Left ventricle myocardium inferior (tissue), 1 donor: Measurements from ENCODE around the gene SLC30A1. TPM values are rescaled to one million over a fixed set of nuclear protein-coding genes. Genes with fewer than 3 reads are reported as not detected.

Experiments
- DNase-seq: peaks from one replicate; pipeline ENCODE4 v3.0.0-alpha.2; 2020
- H3K27ac ChIP-seq: fragments of 200-600 bp; replicated peaks from 2 replicates; pipeline ENCODE4 v1.8.0; 2021
- H3K27me3 ChIP-seq: fragments of 200-600 bp; 2 replicates; pipeline ENCODE4 v1.8.0; 2021; ENCODE audit warnings: low read depth
- H3K36me3 ChIP-seq: fragments of 200-600 bp; 2 replicates; pipeline ENCODE4 v1.8.0; 2021
- H3K4me1 ChIP-seq: fragments of 200-600 bp; 2 replicates; pipeline ENCODE4 v1.8.0; 2021
- H3K4me3 ChIP-seq: fragments of 200-600 bp; 2 replicates; pipeline ENCODE4 v1.8.0; 2021; ENCODE audit warnings: mild to moderate bottlenecking, moderate library complexity
- H3K9me3 ChIP-seq: fragments of 200-600 bp; replicated peaks from 2 replicates; pipeline ENCODE4 v1.8.0; 2021
- CTCF ChIP-seq: fragments of 200-600 bp; IDR thresholded peaks from 2 replicates; pipeline ENCODE4 v1.8.0; 2021; ENCODE audit warnings: antibody characterized with exemption, mild to moderate bottlenecking, borderline replicate concordance
- intact Hi-C: fragments of 100-400 bp; cut with micrococcal nuclease; formaldehyde crosslinking; loops from one replicate; pipeline ENCODE4 v1.11.0; 2022
- total RNA-seq: library from RNA; stranded (reverse); fragmentation: NEBNext Ultra II Directional; extraction: Animal tissue kit (Norgen Biotek cat#: 25700); gene quantifications from one replicate; pipeline ENCODE4 v1.2.1, GENCODE V29; 2021
- donor health status: DM: no; HTN: yes; CAD: no; lungs with severe emphysema.

SLC30A1 gene
- total RNA-seq, 1 donor from 2014 or later: 11.5 TPM

DNA sequence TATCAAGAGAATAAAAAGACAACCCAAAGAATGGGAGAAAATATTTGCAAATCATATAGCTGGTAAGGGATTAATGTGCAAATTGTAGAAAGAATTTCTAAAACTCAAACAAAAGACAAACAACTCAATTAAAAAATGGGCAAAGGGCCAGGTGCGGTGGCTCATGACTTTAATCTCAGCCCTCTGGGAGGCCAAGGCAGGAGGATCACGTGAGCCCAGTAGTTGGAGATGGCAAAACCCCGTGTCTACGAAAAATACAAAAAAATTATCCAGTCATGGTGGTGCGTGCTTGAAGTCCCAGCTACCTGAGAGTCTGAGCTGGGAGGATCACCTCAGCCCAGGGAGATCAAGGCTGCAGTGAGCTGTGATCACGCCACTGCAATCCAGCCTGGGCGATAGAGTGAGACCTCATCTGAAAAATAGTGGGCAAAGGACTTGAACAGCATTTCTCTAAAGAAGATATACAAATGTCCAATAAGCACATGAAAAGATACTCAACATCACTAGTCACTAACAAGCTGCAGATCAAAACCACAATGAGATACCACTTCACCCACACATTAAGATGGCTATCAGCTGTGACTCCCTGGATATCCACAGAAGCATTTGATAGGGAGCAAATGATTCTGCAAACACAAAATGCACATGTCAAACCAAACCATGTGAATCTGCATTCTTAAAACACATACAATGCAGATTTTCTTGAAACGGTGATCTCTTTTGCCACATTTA, 20.9 kb downstream of the SLC30A1 start:
- Histone ChIP-seq H3K27me3 (no peaks in the 10 kb centered on the region), H3K9me3 (no peaks in the 10 kb centered on the region), H3K4me3 (no peak overlapping the region), H3K27ac (no peak overlapping the region), H3K4me1 (no peaks in the 10 kb centered on the region), H3K36me3 (no peaks in the 10 kb centered on the region)
- intact Hi-C loops: no loop called here
- no peak for TF ChIP-seq CTCF
- DNase-seq: no peak

DNA sequence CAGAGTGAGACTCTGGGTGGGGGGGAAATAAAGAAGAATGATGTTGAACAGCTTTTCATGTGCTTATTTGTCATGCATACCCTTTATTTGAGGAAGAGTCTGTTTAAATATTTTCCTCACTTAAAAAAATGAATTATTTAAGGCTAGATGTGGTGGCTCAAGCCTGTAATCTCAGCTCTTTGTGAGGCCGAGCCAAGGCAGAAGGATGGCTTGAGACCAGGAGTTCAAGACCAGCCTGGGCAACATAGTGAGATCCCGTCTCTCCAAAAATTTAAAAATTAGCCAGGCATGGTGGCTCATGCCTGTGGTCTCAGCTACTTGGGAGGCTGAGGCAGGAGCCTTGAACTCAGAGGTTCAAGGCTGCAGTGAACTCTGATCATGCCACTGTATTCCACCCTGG, 25.4 kb downstream of the SLC30A1 start:
- no peaks in the 10 kb centered on the region for H3K9me3 ChIP-seq
- intact Hi-C loops: no loop called here
- no peak for DNase-seq
- peaks cover 11% of the 10 kb centered on the region for H3K4me1 ChIP-seq
- no peaks in the 10 kb centered on the region for H3K27me3 ChIP-seq
- H3K27ac ChIP-seq: no peak overlapping the region
- no peaks in the 10 kb centered on the region for H3K36me3 ChIP-seq
- H3K4me3 ChIP-seq: no peak overlapping the region
- no peak for TF ChIP-seq CTCF

- no peaks in the 10 kb centered on the region for H3K9me3 ChIP-seq
- H3K27ac ChIP-seq: no peak overlapping the region
- H3K4me3 ChIP-seq: no peak overlapping the region
- H3K36me3 ChIP-seq: no peaks in the 10 kb centered on the region
- no peak for DNase-seq
- intact Hi-C loops: no loop called here
- no peak for TF ChIP-seq CTCF
- H3K27me3 ChIP-seq: no peaks in the 10 kb centered on the region
- H3K4me1 ChIP-seq: peaks cover 19% of the 10 kb centered on the region
Measured at GRCh38 chr1:211551638-211552460, 27.1 kb downstream of the SLC30A1 start.

GRCh38 chr1:211549092-211549711, 29.8 kb downstream of the SLC30A1 start:
- Histone ChIP-seq H3K4me1 (peaks cover 19% of the 10 kb centered on the region), H3K4me3 (no peak overlapping the region), H3K27ac (peak overlapping the region; percentile 72), H3K27me3 (no peaks in the 10 kb centered on the region), H3K9me3 (no peaks in the 10 kb centered on the region), H3K36me3 (no peaks in the 10 kb centered on the region)
- TF ChIP-seq CTCF: no peak
- intact Hi-C loops: no loop called here
- peak; percentile 58 for DNase-seq

- H3K4me3 ChIP-seq: no peak overlapping the region
- no peak for DNase-seq
- H3K27me3 ChIP-seq: no peaks in the 10 kb centered on the region
- H3K4me1 ChIP-seq: peaks cover 19% of the 10 kb centered on the region
- intact Hi-C loops: no loop called here
- TF ChIP-seq CTCF: no peak
- H3K9me3 ChIP-seq: no peaks in the 10 kb centered on the region
- H3K27ac ChIP-seq: peak overlapping the region; percentile 72
- H3K36me3 ChIP-seq: no peaks in the 10 kb centered on the region
Measured at GRCh38 chr1:211548321-211549091, 30.5 kb downstream of the SLC30A1 start.
